Kidney (tissue), 14 donors: Measurements from ENCODE around the gene SECISBP2L. TPM values are rescaled to one million over a fixed set of nuclear protein-coding genes. Genes with fewer than 3 reads are reported as not detected.

Experiments
- DNase-seq, 5 donors: peaks; one replicate each; pipeline ENCODE4 v3.0.0-alpha.2; 2013 to 2020
- FAIRE-seq: peaks from 2 replicates; lab custom pipeline; 2012; peaks lifted over from hg19 to GRCh38; lab: Jason Lieb, UNC
- H3K27ac ChIP-seq, 2 donors: one replicate each; pipeline ENCODE4 v1.7.0; 2013; ENCODE audit warnings: low read depth in 2 of 2, low read length in 2 of 2, inconsistent platforms in 1 of 2
- H3K27me3 ChIP-seq: one replicate; pipeline ENCODE4 v1.7.1; 2013; ENCODE audit warnings: low read length, inconsistent platforms; ENCODE audit not compliant: control insufficient read depth, insufficient read depth
- H3K36me3 ChIP-seq, 3 donors: one replicate each; pipeline versions ENCODE4 v1.7.0 to v1.7.1; 2013; ENCODE audit warnings: low read length in 3 of 3, control low read depth in 1 of 3, inconsistent platforms in 1 of 3; ENCODE audit not compliant: insufficient read depth in 3 of 3, control insufficient read depth in 2 of 3
- H3K4me1 ChIP-seq, 3 donors: one replicate each; pipeline versions ENCODE4 v1.7.0 to v1.7.1; 2013; ENCODE audit warnings: low read length in 3 of 3, inconsistent platforms in 1 of 3, low read depth in 1 of 3; ENCODE audit not compliant: control insufficient read depth in 2 of 3, insufficient read depth in 2 of 3
- H3K4me3 ChIP-seq, 3 donors: one replicate each; pipeline versions ENCODE4 v1.7.0 to v1.8.1; 2013; ENCODE audit warnings: low read length in 3 of 3, control low read depth in 1 of 3, inconsistent platforms in 1 of 3
- H3K9ac ChIP-seq, 3 donors: one replicate each; pipeline versions ENCODE4 v1.7.0 to v1.7.1; 2013; ENCODE audit warnings: low read length in 3 of 3, control low read depth in 1 of 3, inconsistent platforms in 1 of 3
- H3K9me3 ChIP-seq, 3 donors: one replicate each; pipeline versions ENCODE4 v1.7.0 to v1.7.1; 2013; ENCODE audit warnings: low read length in 3 of 3, control low read depth in 1 of 3, inconsistent platforms in 1 of 3; ENCODE audit not compliant: control insufficient read depth in 2 of 3, insufficient read depth in 1 of 3
- CTCF ChIP-seq: IDR thresholded peaks from 3 replicates; pipeline ENCODE4 v1.5.1; 2012; ENCODE audit warnings: mild to moderate bottlenecking, moderate library complexity, borderline replicate concordance; ENCODE audit not compliant: insufficient read depth; ENCODE audit errors: extremely low read depth
- intact Hi-C: fragments of 100-400 bp; cut with DNase I; formaldehyde crosslinking; loops from one replicate; pipeline ENCODE4 v1.11.1; 2022
- polyA plus RNA-seq: library from polyadenylated mRNA; stranded (reverse); fragments of 350-450 nt; fragmentation: Illumina TruSeq; extraction: RNeasy Lipid Tissue Mini Kit (QIAGEN cat#74804); gene quantifications from one replicate; pipeline ENCODE4 v1.2.3, GENCODE V29; 2014; ENCODE audit warnings: low read depth, low replicate concordance; ENCODE audit not compliant: insufficient read depth
- total RNA-seq: library from RNA; stranded (reverse); fragmentation: NEBNext Ultra II Directional; extraction: Animal tissue kit (Norgen Biotek cat#: 25700); gene quantifications from one replicate; pipeline ENCODE4 v1.2.1, GENCODE V29; 2021
- donor health status: control.
- donor health status: control.
- donor health status: control.
- donor health status: control.
- donor health status: control.
- donor health status: DM: yes; HTN: yes; CAD: no.
- donor health status: Normal renal cell carcinoma (clear cell type).

The SECISBP2L gene
- total and polyA plus RNA-seq, 2 donors from 2014 or later = 10.2 to 67.0 TPM

DNA sequence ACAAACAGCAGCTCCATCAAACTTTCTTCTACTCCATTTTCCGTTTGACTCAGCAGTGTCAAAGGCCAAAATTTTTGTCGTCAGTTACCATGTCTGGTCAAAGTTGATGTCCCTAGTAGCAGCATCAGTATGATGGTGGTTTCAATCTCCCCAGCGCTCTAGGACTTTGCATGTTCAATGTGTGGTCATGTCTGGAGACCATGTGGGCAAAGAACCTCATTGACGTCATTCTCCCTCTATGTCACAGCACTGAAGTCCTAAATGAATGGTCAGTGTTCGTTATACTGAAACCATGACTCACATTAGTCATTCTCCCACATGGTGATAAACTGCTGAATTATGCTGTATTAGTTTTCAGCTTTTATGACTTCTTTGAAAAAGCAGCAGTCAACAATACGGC lies 105.7 kb downstream of the SECISBP2L start:
- H3K9me3 ChIP-seq = no peaks in the 10 kb centered on the region
- DNase-seq (no peak), FAIRE-seq (no peak)
- TF ChIP-seq CTCF = no peak
- intact Hi-C loops = no loop called here
- H3K36me3 ChIP-seq = no peaks in the 10 kb centered on the region
- H3K4me1 ChIP-seq = no peaks in the 10 kb centered on the region
- H3K27me3 ChIP-seq = no peaks in the 10 kb centered on the region
- H3K4me3 ChIP-seq = no peak overlapping the region
- no peak overlapping the region for H3K9ac ChIP-seq
- no peak overlapping the region for H3K27ac ChIP-seq

- Histone ChIP-seq H3K9me3 (no peaks in the 10 kb centered on the region), H3K4me3 (no peak overlapping the region), H3K27ac (no peak overlapping the region), H3K4me1 (no peaks in the 10 kb centered on the region), H3K36me3 (no peaks in the 10 kb centered on the region), H3K9ac (no peak overlapping the region), H3K27me3 (no peaks in the 10 kb centered on the region)
- no peak for FAIRE-seq
- no peak for DNase-seq
- intact Hi-C loops = no loop called here
- no peak for TF ChIP-seq CTCF
These were observed 106.6 kb downstream of the SECISBP2L start for GRCh38 chr15:48939648-48940047.

Other genes with a start within 250 kb of the SECISBP2L start
- 4.5 TPM for gene CEP152, start 235.4 kb downstream of the SECISBP2L start, total RNA-seq
- 1.4 TPM for gene CEP152, start 235.4 kb downstream of the SECISBP2L start, polyA plus RNA-seq
- gene EID1, start 168.3 kb downstream of the SECISBP2L start, total RNA-seq = 119 TPM
- gene EID1, start 168.3 kb downstream of the SECISBP2L start, polyA plus RNA-seq = 123 TPM
- 0.50 TPM for gene SHC4, start 82.5 kb downstream of the SECISBP2L start, total RNA-seq
- 0.47 TPM for gene SHC4, start 82.5 kb downstream of the SECISBP2L start, polyA plus RNA-seq
- 60.1 TPM for gene COPS2, start 109.2 kb upstream of the SECISBP2L start, total RNA-seq
- gene COPS2, start 109.2 kb upstream of the SECISBP2L start, polyA plus RNA-seq = 42.6 TPM
- 40.6 TPM for gene GALK2, start 123.8 kb upstream of the SECISBP2L start, total RNA-seq
- gene GALK2, start 123.8 kb upstream of the SECISBP2L start, polyA plus RNA-seq = 36.4 TPM